HG03378 (cell line): ENCODE data around the gene GHR.
A peak's percentile ranks its signal among the peaks of the same experiment; 100 is the strongest.

Source experiments
- ATAC-seq: cut with Tn5 transposase; IDR thresholded peaks from one replicate; pipeline ENCODE4 v1.9.1; 2021; ENCODE audit warnings: mild to moderate bottlenecking, moderate library complexity; ENCODE audit not compliant: unreplicated experiment

Gene GHR

GRCh38 chr5:42461507-42461906 lies 38.3 kb downstream of the GHR start:
- ATAC-seq, result no peak

- ATAC-seq, result no peak
Measured at GRCh38 chr5:42462083-42462482, 38.8 kb downstream of the GHR start.

- ATAC-seq, result no peak
Measured at GRCh38 chr5:42467572-42467971, 44.3 kb downstream of the GHR start.

DNA sequence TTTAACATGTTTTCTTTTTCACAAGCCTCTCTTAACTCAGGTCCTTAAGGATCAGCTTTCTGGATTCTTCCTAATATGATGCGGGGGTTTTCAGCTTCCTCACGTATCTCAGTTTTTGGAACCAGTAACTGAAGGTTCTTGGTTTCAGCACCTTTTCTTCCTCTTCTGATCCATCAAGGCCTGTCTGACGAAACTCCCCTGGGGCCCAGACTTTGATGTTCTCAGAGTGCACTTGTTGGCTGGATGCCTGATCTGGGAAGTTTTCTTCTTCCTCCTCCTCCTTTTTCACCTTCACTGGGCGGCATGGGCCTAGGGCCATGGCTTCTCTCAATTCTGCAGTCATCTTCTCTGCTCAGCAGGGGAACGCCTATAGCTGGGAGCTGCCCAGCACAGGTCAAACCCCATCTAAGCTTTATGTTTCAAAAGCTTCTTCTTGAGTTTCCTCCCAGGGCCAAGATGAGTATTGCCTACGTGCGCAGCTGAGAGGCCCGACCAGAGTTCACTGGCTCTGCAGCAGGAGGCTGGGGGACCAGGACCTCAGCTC lies 44.8 kb downstream of the GHR start:
- ATAC-seq, result no peak

GRCh38 chr5:42483472-42484154 lies 60.4 kb downstream of the GHR start:
- ATAC-seq, result peak; percentile 94

DNA sequence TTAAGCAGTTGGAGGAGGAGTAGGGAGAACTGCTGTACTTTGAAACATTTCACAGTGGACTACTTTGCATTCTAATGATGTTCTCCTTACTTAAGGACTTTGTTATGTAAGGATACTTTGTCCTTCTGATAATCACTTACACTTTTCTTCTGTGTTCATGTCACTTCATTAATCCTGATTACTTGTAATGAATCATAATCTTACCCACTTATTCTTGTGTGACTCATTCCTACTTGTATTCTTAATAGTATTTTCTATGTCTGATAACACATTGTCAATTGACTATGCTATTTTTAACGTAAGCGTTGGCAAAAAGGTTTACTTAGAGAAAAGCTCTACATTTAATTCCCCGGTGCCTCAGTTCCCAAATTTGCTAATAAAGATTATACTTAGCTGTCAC lies 63.8 kb downstream of the GHR start:
- no peak for ATAC-seq

- ATAC-seq, result no peak
Measured at GRCh38 chr5:42487821-42488220, 64.6 kb downstream of the GHR start.

DNA sequence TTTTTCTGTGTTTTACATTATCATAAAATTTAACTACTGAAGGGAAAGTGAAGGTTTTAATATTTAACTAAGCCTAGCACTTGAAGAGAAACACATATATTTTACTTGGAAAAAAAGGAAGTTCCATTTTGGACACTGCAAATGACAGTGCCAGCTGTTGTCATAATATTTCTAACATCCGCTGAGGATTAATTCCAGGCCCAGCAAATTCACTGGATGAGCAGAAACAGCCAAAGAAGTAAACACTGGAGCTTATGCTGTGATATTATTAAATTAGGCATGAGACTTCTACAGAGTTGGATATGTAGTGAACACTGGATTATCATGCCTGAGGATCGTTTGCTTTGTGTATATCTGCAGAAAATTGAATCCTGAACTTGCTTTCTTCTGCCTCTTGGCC lies 67.6 kb downstream of the GHR start:
- ATAC-seq, result no peak

DNA sequence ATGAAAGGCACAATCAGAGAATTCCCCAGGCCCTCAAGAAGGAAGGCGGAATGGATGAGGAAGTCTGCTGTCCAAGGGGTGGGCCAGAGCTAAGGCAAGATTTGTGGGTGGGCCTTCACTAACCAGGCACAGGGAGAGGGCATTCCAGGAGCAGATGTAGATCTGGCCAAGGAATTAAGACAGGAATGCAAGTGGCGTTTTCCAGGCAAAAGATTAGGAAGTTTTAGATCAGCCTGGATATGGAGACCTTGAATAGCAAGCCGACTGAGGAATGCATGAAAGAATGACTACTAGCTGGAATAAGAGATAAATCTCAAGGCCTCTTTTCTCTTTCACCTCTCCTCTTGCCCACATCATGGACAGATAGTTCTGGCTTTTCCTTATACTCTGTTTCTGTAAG lies 68.5 kb downstream of the GHR start:
- ATAC-seq, result no peak

- no peak for ATAC-seq
Measured at GRCh38 chr5:42492974-42493373, 69.7 kb downstream of the GHR start.

DNA sequence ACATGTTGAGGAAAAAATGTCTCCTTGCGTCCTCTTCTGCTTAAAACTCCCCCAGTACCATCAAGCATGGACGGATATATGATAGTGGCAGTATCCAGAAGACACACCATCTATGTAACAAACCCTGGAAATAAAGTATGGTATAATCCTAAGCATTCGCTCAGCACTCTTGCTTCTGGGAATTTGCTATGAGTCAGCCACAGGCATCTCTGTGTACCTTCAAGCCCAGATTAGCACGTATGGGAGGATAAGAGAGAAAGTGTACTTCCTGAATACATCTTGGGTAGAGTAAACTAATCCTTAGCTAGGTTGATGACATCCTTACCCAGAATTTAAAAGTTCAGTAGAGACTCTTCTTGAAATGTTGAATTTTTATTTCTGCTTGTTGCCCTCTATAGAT lies 71.2 kb downstream of the GHR start:
- no peak for ATAC-seq

GRCh38 chr5:42495914-42496313 lies 72.7 kb downstream of the GHR start:
- ATAC-seq, result no peak

DNA sequence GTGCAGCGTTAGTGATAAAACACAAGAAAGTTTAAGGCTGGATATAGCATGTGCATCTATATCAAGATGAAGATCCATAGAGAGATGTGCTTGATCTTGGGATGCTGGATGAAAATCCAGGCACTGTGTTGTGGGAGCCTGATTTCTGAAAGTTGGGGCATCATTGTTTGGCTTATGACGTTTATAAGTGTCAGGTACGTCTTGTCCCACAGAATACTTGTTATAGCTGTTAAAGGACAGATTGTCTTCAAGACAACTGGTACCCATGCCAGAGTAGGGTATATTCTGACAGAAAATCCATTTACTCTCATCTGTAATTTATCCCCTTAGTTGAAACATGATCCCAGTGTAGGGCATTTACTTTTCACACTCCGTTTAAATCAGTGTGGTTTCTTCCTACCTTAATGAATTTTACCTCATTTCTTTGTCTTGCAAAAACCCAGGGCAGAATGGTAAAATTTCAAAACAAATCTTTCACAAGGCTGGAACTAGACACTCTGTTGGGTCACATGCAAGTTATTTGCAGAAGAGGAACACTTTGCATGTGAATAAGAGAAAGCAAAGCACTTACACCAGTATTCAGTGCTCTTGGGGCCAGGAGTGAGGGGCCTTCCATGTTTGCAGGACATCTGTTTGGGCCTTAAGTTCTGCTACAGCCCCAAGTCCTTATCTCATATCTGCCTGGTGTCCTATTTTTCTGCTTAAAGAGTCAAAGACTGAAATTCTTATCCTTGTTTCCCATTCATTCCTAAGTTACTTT lies 73.3 kb downstream of the GHR start:
- ATAC-seq, result no peak

- no peak for ATAC-seq
Measured at GRCh38 chr5:42498000-42498399, 74.8 kb downstream of the GHR start.

- ATAC-seq, result no peak
Measured at GRCh38 chr5:42499016-42499415, 75.8 kb downstream of the GHR start.

DNA sequence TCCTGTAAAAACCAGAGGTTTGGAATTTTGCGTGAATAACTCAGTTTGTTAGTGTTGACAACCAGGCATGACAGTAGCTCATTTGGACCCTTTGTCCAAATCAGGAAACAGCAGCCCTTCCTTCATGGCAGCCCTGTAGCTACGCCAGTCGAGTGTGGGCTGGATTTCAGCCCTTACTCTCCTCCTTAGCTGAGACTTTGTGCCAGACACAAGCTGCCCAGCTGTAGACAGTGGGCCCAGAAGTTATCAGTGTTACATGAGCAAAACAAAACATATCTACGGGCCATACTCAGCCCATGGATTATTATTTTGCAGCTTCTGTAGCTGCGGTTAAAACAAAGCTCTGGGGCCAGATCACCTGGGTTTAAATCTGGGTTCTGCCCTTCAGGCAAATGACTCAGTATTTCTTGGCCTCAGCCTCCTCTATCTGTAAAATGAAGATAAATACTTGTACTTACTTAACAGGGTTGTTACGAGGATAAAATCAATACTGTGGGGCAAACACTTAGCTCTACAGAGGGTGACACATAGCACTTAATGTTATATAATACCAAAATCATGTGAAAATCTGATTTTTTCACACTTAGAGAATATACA lies 76.9 kb downstream of the GHR start:
- ATAC-seq, result no peak

DNA sequence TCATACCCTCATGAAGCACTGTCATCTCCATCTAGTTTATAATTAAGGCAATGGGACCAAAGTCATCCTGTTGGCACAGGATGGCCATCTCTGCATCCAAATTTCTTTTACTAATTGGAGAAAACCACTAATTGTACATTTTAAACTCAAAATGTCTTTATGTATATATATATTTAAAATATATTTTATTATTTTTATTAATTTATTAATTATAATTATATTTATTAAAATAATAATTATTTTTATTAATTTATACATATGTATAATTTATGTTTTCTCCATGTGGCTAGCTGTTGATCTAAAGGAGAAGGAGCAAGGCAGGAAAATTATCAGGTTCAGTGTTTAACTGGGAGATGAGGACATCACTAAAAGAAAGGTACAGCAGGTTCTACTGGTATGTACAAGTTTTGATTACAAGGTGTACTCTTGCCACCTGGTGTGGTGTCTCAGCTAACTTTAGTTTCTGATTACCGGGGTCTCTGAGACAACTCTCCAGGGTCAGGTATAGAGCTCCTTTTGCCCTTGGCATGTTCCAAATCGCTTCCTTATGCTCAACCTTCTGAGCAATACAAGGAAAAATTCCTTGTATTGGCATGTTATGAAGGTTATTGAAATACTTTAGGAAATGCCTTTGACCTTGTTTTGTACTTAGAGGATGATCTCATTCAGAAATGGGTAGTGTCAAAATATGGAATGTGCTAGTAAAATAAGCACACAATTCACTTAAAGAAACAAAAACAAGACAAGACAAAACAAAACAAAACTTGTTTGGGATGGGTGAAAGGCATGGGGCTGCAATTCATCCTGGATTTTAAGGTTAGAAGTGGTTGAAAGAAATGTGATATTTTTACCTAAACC lies 79.6 kb downstream of the GHR start:
- no peak for ATAC-seq

DNA sequence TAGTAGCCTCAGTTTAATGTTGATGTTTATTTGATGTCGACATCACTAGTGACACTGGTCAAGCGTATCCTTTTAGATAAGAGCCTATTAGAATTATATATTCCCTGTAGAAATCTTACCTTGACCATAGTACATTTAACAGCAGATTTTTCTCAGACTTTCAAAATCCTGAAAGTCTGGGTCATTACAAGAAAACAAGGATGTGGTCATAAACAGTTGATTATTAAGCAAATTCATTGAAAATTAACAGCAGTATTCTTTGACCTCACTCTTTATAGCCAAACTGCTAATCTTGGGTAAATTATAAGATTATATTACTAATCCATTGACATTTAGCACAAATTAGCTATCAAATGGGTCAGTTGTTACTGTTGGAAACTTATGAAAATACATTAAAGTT lies 83.4 kb downstream of the GHR start:
- peak; percentile 53 for ATAC-seq

DNA sequence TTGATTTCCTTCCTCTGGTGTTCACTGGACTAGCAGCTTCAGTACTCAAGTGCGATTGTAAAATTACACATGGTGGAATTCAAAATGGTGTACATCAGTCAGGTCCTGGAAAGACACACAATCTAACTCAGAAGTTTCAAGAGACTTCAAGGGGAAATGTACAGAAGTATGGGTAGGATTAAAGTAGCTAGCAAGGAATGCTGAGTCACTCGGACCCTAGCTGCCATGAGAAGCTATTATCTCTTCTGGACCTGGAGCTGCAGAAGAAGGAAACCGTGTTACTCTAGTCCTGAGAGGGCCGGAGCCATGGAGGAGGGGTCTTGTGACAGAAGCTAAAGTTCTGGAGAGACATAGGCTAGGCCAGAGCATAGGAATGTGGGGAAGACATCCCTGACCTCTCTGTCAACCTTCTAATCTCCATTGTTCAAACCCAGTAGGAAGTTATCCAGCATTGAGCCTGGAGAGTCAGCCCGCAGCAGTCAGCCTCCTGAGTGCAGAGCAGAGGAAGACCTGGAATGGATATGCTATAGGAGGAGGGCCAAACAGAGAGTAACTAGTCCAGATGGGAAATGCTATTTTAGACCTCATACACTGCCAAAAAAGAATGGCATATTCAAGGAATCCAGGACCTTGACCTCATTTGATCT lies 84.3 kb downstream of the GHR start:
- ATAC-seq, result no peak

DNA sequence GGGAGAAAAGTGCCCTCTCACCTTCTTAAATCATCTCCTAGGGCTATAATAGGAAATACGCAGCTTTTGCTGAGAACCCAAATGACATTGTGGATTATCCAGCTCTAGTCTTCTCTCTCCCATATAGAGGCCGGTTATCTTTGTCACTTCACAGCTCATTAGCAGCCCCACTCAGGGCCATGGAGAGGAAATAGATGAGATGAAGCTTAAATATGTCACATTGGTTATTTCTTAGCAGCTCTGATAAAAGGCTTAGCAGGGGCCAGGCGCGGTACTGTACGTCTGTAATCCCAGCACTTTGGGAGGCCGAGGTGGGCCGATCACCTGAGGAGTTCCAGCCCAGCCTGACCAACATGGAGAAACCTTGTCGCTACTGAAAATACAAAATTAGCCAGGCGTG lies 90.0 kb downstream of the GHR start:
- no peak for ATAC-seq

DNA sequence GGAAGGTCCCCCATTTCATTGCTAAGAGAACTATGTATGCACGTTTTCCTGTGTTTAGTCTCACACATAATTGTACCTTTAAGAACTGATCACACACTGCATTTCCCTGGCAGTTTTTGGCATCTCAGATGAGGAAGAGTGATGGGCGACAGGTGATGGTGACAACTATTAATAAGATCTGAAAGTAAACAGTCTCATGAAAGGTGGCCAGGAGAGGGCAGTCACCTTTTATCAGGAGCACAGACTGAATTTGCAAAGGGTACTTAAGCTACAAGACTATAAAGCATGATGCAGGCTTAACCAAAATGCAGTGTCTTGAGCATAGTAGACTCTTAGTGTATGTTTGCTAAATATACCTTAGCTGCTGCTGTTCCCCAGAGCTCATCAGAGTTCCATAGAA lies 91.5 kb downstream of the GHR start:
- ATAC-seq, result no peak
